Measurements from ENCODE around the gene USP37. TPM values are rescaled to one million over a fixed set of nuclear protein-coding genes. Genes with fewer than 3 reads are reported as not detected.

Gene USP37
- total RNA-seq, 2 donors from 2014 or later = 6.0 to 14.5 TPM

DNA sequence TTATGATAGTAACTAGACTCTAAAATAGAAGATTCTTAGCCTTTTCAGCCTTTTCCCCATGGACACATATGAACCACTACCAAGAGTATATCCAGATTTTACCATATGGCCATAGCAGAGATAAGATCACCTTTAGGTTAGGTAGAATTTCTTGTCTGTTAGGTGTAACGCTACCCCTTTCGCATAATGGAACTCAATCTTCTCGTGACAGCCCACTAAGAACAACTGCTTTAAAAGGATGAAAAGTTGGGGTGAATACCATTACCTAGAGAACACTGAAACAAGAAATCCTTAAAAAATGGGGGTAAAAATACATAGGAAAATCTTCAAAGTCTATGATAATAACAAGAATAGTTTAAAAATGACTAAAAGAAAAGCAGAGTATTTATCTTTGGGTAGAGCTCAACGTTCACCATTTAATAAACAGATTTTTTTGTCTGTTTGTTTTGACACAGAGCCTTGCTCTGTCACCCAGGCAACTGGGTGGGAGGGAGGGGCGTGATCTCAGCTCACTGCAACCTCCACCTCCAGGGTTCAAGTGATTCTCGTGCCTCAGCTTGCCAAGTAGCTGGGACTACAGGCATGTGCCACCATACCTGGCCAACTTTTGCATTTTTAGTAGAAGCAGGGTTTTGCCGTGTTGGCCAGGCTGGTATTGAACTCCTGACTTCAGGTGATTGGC is 82.0 kb downstream of the USP37 start:
- Histone ChIP-seq H3K4me1 (no peaks in the 10 kb centered on the region), H3K27ac (no peak overlapping the region), H3K4me3 (no peak overlapping the region), H3K27me3 (no peaks in the 10 kb centered on the region), H3K9me3 (no peaks in the 10 kb centered on the region), H3K36me3 (replicated peaks in 1 of 2; ENCODE audit: insufficient read depth in 1 of 2, low read depth in 2 of 2) (peaks cover 0 to 9% of the 10 kb centered on the region in 2 donors)
- no peak for TF ChIP-seq POLR2A (IDR thresholded peaks at IDR 0.05)
- TF ChIP-seq, protein P1, sequence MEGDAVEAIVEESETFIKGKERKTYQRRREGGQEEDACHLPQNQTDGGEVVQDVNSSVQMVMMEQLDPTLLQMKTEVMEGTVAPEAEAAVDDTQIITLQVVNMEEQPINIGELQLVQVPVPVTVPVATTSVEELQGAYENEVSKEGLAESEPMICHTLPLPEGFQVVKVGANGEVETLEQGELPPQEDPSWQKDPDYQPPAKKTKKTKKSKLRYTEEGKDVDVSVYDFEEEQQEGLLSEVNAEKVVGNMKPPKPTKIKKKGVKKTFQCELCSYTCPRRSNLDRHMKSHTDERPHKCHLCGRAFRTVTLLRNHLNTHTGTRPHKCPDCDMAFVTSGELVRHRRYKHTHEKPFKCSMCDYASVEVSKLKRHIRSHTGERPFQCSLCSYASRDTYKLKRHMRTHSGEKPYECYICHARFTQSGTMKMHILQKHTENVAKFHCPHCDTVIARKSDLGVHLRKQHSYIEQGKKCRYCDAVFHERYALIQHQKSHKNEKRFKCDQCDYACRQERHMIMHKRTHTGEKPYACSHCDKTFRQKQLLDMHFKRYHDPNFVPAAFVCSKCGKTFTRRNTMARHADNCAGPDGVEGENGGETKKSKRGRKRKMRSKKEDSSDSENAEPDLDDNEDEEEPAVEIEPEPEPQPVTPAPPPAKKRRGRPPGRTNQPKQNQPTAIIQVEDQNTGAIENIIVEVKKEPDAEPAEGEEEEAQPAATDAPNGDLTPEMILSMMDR (IDR thresholded peaks at IDR 0.05) = no peak
- intact Hi-C loops (cut with DNase I) = no loop called here
- DNase-seq = no peak
- 67 to 68% methylated on average over 7 of the region's 7 CpGs for WGBS, 2 donors
- ATAC-seq = no peak

GRCh38 chr2:218482651-218483050 is 85.5 kb downstream of the USP37 start:
- Histone ChIP-seq H3K27ac (no peak overlapping the region), H3K4me3 (no peak overlapping the region), H3K9me3 (no peaks in the 10 kb centered on the region), H3K36me3 (replicated peaks in 1 of 2; ENCODE audit: insufficient read depth in 1 of 2, low read depth in 2 of 2) (peaks cover 0 to 9% of the 10 kb centered on the region in 2 donors), H3K27me3 (no peaks in the 10 kb centered on the region), H3K4me1 (no peaks in the 10 kb centered on the region)
- intact Hi-C loops (cut with DNase I) = no loop called here
- no peak for TF ChIP-seq POLR2A (IDR thresholded peaks at IDR 0.05)
- TF ChIP-seq, protein P1 (IDR thresholded peaks at IDR 0.05) = no peak
- 74 to 79% methylated on average over 1 of the region's 1 CpG for WGBS, 2 donors
- ATAC-seq = no peak
- no peak for DNase-seq

- intact Hi-C loops (cut with DNase I) = no loop called here
- Histone ChIP-seq H3K9me3 (no peaks in the 10 kb centered on the region), H3K4me1 (no peaks in the 10 kb centered on the region), H3K36me3 (replicated peaks in 1 of 2; ENCODE audit: insufficient read depth in 1 of 2, low read depth in 2 of 2) (peaks cover 6 to 10% of the 10 kb centered on the region in 2 donors), H3K4me3 (no peak overlapping the region), H3K27me3 (no peaks in the 10 kb centered on the region), H3K27ac (no peak overlapping the region)
- WGBS, 2 donors = 95 to 96% methylated on average over 2 of the region's 2 CpGs
- DNase-seq (no peak), ATAC-seq (no peak)
- TF ChIP-seq, protein P1 (IDR thresholded peaks at IDR 0.05) = no peak
- TF ChIP-seq POLR2A (IDR thresholded peaks at IDR 0.05) = no peak
Observed at GRCh38 chr2:218479595-218479994, 88.6 kb downstream of the USP37 start.

GRCh38 chr2:218478544-218478943 is 89.6 kb downstream of the USP37 start:
- Histone ChIP-seq H3K9me3 (no peaks in the 10 kb centered on the region), H3K36me3 (replicated peaks in 1 of 2; ENCODE audit: insufficient read depth in 1 of 2, low read depth in 2 of 2) (peaks cover 8 to 11% of the 10 kb centered on the region in 2 donors), H3K27me3 (no peaks in the 10 kb centered on the region), H3K4me1 (no peaks in the 10 kb centered on the region), H3K4me3 (no peak overlapping the region), H3K27ac (no peak overlapping the region)
- DNase-seq = no peak
- intact Hi-C loops (cut with DNase I) = no loop called here
- WGBS, 2 donors = 39 to 64% methylated on average over 2 of the region's 2 CpGs
- TF ChIP-seq, protein P1 (IDR thresholded peaks at IDR 0.05) = no peak
- no peak for TF ChIP-seq POLR2A (IDR thresholded peaks at IDR 0.05)
- ATAC-seq = no peak

DNA sequence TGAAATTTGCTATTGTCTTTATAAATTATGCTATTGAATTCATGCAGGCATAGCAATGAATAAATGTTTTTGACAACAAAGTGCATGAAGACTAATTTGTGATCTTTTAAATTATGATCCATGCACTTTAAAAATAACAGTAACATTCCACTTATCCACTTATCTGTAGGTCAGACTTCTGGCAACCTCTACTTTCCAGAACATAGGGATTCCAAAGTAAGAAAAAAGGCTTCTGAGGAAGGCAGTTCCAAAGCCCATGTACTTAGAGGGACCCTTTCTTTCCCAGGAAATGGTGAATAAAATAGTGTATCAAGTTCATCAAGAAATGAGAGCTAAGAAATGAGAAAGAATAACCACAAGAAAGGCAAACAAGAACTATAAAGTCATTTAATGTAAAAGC is 90.9 kb downstream of the USP37 start:
- Histone ChIP-seq H3K4me1 (no peaks in the 10 kb centered on the region), H3K27me3 (no peaks in the 10 kb centered on the region), H3K36me3 (replicated peaks in 1 of 2; ENCODE audit: insufficient read depth in 1 of 2, low read depth in 2 of 2) (peaks cover 11 to 12% of the 10 kb centered on the region in 2 donors), H3K4me3 (no peak overlapping the region), H3K9me3 (no peaks in the 10 kb centered on the region), H3K27ac (no peak overlapping the region)
- ATAC-seq = no peak
- DNase-seq = no peak
- no peak for TF ChIP-seq POLR2A (IDR thresholded peaks at IDR 0.05)
- TF ChIP-seq, protein P1 (IDR thresholded peaks at IDR 0.05) = no peak
- intact Hi-C loops (cut with DNase I) = no loop called here

All from body of pancreas (tissue), 4 donors.